A549 (cell line): ENCODE measurements around the gene TMEM80.
"Not testable (repeated sequence)": the region's sequence is repeated elsewhere in the genome, so short reads cannot be mapped to it uniquely, and the experiment has no call there.

Experiments used
- CTCF ChIP-seq: fragments of >200 bp; sonication (Bioruptor Twin); formaldehyde crosslinking; IDR thresholded peaks from 3 replicates; pipeline ENCODE4 v1.5.1; 2016
- EP300 ChIP-seq, 2 experiments: fragments of >200 bp; sonication (Bioruptor Twin); formaldehyde crosslinking; IDR thresholded peaks; 2 replicates in 1 of 2; 3 replicates in 1 of 2; pipeline ENCODE4 v1.6.1; 2016 to 2017
- SMC3 ChIP-seq: fragments of >200 bp; sonication (Bioruptor Twin); formaldehyde crosslinking; IDR thresholded peaks from 3 replicates; pipeline ENCODE4 v1.6.1; 2018; ENCODE audit warnings: inconsistent platforms

DNA sequence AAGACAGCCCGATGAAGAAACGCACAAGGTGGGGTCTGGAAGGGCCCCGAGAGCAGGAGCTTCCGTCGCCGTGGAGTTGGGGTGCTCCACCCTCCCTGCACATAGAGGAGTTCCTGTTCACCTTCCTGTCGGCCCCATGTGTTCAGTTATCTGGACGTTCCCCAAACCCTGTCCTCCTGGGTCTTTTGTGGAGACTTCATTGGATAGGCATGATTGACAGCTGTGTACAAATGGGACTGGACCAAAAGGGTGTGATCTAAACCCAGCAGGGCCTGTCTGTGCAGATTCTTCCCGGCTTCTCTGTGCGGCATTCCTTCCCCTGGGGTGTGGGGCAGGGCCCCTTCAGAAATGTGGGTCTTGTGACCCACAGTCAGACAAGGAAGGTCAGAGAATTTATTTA is 42.3 kb downstream of the TMEM80 start:
- not testable (repeated sequence) for TF ChIP-seq EP300 (IDR thresholded peaks at IDR 0.05); SMC3; CTCF
